GM12873 (cell line): ENCODE measurements around the gene IFNB1.

Experiments
- TF ChIP-seq, protein P1 (sequence below): IDR thresholded peaks from 2 replicates; pipeline ENCODE4 v1.5.1; 2012; ENCODE audit warnings: low read depth, mild to moderate bottlenecking, moderate library complexity, low read length, control low read depth; ENCODE audit not compliant: insufficient read depth; ENCODE audit errors: missing control alignments

The IFNB1 gene

GRCh38 chr9:21042466-21042865, 35.3 kb downstream of the IFNB1 start:
- TF ChIP-seq, protein P1, sequence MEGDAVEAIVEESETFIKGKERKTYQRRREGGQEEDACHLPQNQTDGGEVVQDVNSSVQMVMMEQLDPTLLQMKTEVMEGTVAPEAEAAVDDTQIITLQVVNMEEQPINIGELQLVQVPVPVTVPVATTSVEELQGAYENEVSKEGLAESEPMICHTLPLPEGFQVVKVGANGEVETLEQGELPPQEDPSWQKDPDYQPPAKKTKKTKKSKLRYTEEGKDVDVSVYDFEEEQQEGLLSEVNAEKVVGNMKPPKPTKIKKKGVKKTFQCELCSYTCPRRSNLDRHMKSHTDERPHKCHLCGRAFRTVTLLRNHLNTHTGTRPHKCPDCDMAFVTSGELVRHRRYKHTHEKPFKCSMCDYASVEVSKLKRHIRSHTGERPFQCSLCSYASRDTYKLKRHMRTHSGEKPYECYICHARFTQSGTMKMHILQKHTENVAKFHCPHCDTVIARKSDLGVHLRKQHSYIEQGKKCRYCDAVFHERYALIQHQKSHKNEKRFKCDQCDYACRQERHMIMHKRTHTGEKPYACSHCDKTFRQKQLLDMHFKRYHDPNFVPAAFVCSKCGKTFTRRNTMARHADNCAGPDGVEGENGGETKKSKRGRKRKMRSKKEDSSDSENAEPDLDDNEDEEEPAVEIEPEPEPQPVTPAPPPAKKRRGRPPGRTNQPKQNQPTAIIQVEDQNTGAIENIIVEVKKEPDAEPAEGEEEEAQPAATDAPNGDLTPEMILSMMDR, result no peak

DNA sequence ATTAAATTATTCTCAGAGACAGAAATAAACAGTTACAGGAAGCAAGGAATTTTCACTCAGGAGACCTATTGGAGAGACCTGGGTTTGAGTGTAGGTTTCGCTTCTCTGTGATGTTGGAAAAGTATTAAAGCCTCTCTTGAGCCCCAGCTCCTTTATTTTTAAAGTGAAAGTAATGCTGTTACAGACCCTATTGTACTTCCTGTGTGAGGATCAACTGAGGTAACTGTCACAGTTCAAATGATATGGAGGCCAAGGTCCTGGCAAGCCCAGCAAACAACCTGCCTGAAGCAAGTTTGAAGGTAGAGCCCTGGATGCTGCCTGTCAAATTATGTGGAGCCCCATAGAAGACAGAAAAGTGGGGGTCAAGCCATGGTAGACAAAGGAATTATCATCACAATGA, 38.4 kb downstream of the IFNB1 start:
- TF ChIP-seq, protein P1, result no peak

GRCh38 chr9:21037278-21037677, 40.5 kb downstream of the IFNB1 start:
- TF ChIP-seq, protein P1, result no peak

DNA sequence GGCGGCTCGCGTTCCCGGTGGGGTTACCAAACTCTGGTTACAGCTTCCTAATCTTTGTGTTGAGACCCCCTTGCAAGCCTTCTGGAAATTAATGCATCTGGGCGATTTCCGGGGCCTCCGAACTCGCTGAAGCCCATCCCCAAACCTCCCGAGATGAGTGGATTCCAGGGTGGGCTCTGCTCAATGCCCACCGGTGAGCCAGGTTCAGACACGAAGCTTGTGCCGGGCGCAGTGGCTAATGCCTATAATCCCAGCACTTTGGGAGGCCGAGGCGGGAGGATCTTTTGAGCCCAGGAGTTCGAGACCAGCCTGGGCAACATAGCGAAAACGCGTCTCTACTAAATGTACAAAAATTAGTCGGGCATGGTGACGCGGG, 45.9 kb downstream of the IFNB1 start:
- TF ChIP-seq, protein P1, result no peak

GRCh38 chr9:21031091-21031807, 46.5 kb downstream of the IFNB1 start, which contains the start of gene HACD4:
Gene HACD4 (minus strand): TSS chr9:21031640. CDS start chr9:21031590, 50 bp downstream.
- TF ChIP-seq, protein P1, result no peak

DNA sequence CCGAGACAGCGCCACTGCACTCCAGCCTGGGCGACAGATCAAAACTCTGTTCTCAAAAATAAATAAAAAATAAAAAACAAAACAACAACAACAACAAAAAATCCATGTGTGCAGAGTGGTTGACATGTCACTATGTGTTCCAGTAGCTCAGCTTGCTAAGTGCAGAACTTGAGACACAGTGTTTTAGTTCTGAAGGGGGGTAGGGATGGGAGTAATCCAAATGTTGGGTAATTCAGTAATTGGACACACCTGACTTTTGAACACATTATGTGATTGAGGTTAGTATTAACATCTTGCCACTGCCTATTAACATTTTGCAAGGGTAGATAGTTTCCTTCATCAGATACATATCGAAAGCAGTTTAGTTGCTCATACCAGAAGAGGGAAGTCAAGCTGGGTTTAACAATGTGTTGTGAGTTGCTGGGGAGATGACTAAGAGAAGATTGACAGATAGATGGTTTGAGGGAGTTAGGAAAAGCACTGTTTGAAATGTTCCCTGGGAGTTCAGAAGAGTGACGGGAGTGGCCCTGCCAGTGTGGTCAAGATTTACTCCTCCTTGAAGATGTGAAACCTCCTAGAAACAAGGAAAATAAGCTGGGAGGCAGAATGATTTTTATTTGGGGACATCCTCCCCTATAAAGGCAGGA, 47.2 kb downstream of the IFNB1 start:
- TF ChIP-seq, protein P1, result no peak

GRCh38 chr9:21029661-21030060, 48.1 kb downstream of the IFNB1 start:
- TF ChIP-seq, protein P1, result no peak
